NCI-H1436 treated with DMSO at 0.1 percent for 48 hours (cell line): ENCODE measurements around the gene RGS5.
A peak's percentile ranks its signal among the peaks of the same experiment; 100 is the strongest.

ENCODE experiments used
- DNase-seq: peaks from one replicate; lab custom pipeline; 2025; lab: John Stamatoyannopoulos, UW

RGS5 gene

DNA sequence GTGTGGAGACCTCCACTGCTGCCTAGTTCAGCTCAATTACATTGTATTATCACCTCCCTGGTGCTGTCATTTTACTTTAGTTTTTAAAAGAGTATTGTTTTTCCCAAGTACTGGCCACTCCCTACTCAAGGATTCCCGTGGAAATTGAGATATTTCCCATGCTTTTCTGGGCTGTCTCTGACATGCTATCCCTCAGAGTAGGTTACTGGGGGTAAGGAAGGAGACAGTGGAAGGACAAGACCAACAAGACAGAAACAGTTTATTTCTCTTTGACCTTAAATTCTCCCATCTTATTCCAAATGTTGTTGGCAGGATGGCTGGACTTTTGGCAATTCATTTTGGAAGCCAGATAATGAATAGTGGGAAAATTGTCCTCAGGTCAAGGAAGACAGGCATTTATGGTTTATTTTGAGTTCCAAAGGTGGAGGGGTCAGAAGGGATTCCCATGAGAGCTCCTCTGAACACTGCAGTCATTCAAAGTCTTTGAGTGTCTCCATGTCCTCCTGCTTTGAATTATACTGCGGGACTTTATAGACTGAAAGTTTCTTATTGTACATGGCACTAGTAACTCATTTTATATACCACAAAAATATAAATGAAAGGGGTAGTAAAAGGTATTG lies 20.3 kb downstream of the RGS5 start:
- DNase-seq = no peak

DNA sequence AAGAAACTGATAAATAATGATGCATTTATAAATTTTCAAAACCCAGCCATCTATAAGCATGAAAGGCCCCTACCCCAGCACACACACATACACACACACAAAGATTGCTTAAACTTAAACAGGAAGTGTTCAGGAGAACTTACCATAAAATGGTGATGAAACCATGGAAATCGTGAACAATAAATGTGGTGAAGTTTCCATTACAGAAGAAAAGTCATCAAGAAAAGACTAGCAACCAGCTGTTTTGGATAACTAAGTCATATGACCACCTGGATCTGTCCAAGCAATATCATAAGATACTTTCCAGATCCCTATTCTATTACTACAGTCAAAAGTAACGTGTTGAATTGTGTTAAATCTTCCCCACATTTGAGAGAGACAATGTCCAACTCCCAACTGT lies 24.1 kb downstream of the RGS5 start:
- DNase-seq = no peak

DNA sequence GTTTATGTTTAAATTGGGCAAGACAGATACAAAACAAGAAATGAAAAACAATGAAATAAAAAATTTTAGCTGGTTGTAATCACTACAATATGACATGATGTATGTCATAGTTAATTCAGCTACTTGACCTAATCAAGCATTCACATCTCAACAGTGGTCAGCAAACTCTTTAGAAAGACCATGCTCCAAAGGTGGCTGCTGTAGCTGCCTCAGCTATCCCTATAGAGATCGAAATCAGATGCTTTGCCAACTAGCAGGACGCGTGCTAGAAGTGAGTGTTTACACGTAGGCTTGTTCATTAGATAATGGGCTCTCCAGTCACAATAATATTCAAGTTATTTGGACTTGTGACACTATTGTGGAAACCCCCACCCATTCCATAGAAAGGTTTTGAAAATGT lies 25.9 kb downstream of the RGS5 start:
- no peak for DNase-seq

- DNase-seq = peak; percentile 26
Observed at GRCh38 chr1:163174524-163175437, 27.9 kb downstream of the RGS5 start.

GRCh38 chr1:163173121-163173520 lies 29.6 kb downstream of the RGS5 start:
- no peak for DNase-seq

DNA sequence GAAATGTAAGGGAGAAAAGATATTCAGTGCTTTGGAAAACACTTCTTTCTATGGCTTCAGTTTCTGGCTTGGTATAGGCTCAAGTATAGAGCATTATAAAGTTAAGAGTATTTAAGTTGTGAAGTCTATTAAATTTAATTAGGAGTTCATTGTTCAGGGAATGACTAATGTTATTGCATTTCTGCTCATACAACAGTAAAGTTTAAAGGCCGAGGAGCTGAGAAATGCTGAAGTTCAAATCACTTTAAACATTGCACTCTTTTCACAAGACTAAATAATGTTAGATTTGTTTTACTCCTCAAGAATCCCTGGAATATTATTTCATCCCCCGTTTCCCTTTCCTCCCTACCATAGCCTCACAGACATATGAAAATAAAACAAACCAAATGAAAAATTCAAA lies 30.1 kb downstream of the RGS5 start:
- DNase-seq = no peak

DNA sequence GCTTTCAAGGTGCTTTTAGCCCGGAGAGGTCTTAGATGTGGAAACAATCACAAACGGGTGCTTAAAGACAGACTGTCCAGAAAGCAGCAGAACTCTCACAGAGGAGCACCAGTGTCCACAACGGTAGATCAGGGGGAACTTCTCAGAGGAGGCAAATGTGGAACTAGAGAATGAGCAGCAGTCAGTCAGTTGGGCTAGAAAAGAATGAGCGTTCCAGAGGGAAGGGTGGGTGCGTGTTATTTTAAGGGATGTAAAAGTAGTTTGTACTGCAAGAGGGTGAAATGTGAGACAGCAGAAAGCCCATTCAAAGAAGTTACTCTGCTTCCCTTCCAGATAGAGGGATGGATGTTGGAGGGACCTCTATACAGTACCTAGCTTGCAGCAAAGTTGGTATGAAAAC lies 30.9 kb downstream of the RGS5 start:
- no peak for DNase-seq

DNA sequence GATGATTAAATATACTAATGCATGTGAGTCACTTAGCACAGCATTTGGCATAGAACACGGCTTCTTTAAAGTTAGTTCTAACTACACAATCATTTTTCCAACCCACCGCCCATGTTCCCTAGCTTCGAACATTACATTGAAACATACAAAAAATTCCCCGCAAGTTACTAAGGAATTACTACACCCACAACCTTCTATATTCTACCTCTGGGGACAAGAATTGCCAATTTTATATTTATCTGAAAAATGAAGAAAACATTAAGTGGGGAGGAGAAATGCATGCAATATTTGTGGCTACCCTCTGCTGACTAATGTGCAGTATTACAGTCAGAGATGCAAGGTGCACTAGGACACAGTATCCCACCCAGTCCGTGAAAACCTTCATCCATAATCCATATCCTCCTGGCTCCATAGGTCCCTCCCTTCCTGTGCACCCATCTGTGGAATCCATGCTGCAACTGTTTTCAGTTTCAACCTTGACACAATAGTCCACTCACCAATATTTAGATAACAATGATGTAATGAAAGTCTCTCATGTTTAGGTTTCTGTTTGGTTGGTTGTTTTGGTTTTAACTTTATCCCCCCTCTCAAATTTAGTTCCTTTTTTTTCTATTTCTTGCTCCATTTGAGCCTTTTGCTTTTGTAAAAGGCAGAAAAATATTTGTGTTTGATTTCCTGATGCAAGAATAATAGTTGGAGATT lies 31.6 kb downstream of the RGS5 start:
- no peak for DNase-seq

DNA sequence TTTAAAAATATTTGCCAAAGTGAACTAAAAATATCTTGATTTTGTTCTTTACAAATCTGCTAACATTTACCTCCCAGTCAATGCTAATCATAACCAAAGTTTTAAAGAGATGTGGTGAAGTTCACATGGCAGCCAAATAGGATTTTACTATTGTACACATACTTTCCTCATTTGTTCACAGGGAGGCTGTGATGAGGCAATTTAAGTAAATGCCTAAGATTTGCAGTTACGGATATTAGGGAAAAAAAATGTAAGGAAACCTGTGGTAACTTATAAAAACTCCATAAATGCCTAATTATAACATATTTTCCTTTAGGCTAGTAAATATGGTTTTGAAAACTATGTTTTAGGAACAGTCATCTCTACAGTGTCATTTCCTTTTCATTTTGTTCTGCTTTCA lies 32.4 kb downstream of the RGS5 start:
- DNase-seq = no peak

- no peak for DNase-seq
Observed at GRCh38 chr1:163169553-163169952, 33.2 kb downstream of the RGS5 start.

DNA sequence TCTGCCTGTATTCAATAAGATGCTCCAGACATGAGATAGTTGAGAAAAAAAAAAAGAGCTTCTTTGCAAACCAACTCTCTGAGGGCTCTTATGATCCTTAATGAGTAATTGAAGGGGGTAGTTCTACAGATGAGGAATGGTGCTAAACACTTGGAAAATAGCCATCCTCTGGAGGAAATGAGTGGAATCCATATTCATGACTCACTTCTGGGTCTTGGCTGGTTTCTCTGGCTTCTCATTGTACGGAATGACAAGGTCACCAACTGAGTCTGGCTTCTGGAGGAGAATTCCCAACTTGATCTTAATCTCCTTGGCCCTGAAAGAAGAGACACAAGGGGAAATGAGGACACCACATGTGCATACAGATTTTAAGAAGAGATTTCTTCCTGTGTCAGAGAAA lies 34.7 kb downstream of the RGS5 start:
- no peak for DNase-seq

- DNase-seq = no peak
Observed at GRCh38 chr1:163166886-163167555, 35.7 kb downstream of the RGS5 start.

GRCh38 chr1:163165119-163165518 lies 37.6 kb downstream of the RGS5 start:
- DNase-seq = no peak

DNA sequence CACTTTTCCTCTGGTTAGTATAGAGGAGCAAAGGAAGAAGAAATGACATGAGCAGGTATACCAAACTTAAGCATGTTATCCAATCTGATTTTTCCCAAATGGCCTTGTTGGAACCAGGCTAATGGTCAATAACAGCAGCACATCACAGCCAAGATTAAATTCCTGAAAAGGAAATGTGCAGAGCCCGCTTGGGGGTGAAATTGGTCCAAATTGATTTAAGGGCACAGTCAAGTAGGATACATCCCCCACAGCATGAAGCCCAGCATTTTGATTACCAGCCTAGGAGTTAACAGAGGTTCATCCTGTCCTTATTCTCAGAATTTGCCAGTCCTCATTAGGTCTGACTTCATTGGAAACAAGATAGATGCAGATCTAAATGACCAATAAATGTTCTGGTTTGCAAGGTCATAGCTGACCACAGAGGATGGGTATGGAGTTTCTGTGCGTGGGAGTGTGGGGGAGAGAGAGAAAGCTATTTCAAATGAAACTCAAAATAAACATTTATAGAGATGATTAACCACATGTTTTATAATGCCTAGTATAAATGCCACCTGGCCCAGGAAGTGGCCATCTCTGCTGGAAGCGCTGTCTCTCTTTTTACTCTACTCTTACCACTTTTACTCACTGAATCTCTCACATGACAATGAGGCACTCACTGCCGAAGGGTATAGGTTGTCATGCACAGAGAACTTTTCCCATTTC lies 38.7 kb downstream of the RGS5 start:
- DNase-seq = no peak

- no peak for DNase-seq
Observed at GRCh38 chr1:163163163-163163562, 39.6 kb downstream of the RGS5 start.

- no peak for DNase-seq
Observed at GRCh38 chr1:163162381-163162914, 40.3 kb downstream of the RGS5 start.

GRCh38 chr1:163161841-163162240 lies 40.9 kb downstream of the RGS5 start:
- DNase-seq = no peak

GRCh38 chr1:163161337-163161736 lies 41.4 kb downstream of the RGS5 start:
- no peak for DNase-seq

DNA sequence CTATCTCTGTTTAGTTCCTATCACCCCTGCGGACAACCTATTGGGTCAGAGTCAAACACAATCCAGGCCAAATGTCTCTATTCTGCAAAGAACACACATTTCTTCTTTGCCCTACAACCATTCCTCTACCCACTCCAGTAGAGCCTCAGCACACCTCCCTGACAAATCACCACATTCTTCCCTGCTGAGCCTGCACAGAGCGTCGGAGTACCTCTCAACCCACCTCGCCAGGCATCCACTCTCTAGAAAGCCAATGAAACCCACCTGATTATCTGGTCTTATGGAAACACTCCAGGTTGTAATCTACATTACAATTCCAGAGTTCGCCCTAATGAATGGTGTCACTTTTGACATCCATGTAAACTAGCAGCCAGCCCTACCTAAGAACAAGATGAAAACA lies 47.1 kb downstream of the RGS5 start:
- no peak for DNase-seq

DNA sequence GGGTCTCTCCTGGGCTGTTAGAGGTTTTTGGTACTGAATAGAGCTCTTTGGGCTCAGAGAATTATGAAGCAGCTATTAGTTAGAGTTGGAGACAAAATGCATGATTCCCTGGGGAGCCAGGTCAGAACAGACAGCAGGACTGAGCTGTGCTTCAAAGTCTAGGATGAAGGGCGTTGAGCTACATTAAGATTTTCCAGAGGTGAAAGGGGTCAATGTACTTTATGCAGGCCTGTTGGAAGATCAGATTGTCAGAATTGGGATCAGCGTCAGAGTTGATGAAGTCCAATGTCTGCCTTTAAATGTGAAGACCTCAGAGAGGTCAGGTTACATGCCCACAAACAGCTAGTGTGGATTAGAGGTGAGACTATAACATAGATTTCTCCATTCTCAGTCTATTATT lies 53.8 kb downstream of the RGS5 start:
- DNase-seq = no peak

DNA sequence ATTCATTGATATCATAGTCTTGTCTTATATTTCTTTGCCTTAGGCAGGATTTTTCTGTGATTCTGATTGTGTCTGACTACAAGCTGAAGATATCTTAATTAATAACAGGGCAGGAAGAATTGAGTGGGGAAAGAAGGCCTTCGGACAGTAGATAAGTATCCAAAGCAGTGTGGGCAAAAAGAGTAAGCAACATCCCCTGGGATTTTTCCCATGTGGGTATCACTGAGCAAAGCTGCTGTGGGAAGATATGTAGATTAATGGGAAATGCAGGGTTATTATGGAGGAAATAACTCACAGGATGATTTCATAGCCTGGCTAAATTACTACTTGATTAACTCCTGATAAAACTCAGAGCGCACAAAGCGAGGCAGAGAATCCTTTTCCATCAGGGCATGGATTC lies 55.7 kb downstream of the RGS5 start:
- no peak for DNase-seq

DNA sequence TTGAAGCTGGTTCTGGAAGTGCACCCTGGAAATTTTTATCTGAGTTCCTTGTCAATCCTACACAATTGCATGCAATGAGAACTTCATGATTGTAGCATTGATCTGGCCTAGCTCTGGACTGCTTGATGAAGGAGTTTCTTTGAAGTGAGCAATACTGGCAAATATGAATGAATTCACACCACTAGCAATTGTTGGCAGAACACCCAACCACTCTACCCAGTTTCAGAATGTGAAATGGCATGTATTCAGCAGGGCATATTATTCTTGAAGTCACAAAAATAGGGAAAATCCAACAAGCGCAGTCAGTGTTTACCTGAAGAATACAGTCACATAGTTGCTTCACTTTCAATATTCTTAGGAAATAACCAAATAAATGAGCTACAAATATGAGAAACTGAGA lies 57.3 kb downstream of the RGS5 start:
- DNase-seq = no peak
